Panc1 (cell line): Measurements from ENCODE around the gene MICALL1.

Experiments
- POLR2AphosphoS5 ChIP-seq: IDR thresholded peaks from 2 replicates; pipeline ENCODE4 v1.6.1; 2012; ENCODE audit warnings: mild to moderate bottlenecking, low read depth, low read length, moderate library complexity
- SIN3A ChIP-seq: IDR thresholded peaks from 2 replicates; pipeline ENCODE4 v1.6.1; 2012; ENCODE audit warnings: low read depth, mild to moderate bottlenecking, low read length, moderate library complexity, borderline replicate concordance; ENCODE audit not compliant: insufficient read depth
- TCF7L2 ChIP-seq: IDR thresholded peaks from 2 replicates; pipeline ENCODE4 v1.6.1; 2011; ENCODE audit warnings: mild to moderate bottlenecking, low read depth, low read length, inconsistent platforms
- TF ChIP-seq, protein P1 (sequence below): fragments of 450-650 bp; IDR thresholded peaks from 2 replicates; pipeline ENCODE4 v1.5.1; 2017; ENCODE audit warnings: mild to moderate bottlenecking
- TF ChIP-seq, protein P2 (sequence below), 2 experiments: IDR thresholded peaks; 2 replicates each; pipeline ENCODE4 v1.6.1; 2011 to 2012; ENCODE audit warnings: low read depth in 2 of 2, control low read depth in 1 of 2, low read length in 1 of 2, mild to moderate bottlenecking in 1 of 2, moderate library complexity in 1 of 2; ENCODE audit not compliant: insufficient read depth in 1 of 2

DNA sequence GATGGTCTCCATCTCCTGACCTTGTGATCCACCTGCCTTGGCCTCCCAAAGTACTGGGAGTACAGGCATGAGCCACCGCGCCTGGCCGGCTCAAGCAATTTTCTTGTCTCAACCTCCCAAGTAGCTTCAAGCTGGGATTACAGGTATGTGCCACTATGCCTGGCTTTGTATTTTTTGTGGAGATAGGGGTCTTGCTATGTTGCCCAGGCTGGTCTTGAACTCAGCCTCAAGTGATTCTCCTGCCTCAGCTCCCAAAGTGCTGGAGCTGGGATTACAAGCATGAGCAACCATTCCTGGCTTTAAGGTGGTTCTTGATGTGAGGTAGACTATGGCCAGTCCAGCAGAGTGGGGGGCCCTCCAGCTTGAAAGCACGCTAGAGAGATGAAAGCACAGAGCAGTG lies 55.0 kb downstream of the MICALL1 start:
- TF ChIP-seq, protein P1, sequence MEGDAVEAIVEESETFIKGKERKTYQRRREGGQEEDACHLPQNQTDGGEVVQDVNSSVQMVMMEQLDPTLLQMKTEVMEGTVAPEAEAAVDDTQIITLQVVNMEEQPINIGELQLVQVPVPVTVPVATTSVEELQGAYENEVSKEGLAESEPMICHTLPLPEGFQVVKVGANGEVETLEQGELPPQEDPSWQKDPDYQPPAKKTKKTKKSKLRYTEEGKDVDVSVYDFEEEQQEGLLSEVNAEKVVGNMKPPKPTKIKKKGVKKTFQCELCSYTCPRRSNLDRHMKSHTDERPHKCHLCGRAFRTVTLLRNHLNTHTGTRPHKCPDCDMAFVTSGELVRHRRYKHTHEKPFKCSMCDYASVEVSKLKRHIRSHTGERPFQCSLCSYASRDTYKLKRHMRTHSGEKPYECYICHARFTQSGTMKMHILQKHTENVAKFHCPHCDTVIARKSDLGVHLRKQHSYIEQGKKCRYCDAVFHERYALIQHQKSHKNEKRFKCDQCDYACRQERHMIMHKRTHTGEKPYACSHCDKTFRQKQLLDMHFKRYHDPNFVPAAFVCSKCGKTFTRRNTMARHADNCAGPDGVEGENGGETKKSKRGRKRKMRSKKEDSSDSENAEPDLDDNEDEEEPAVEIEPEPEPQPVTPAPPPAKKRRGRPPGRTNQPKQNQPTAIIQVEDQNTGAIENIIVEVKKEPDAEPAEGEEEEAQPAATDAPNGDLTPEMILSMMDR: no peak
- TF ChIP-seq, protein P2, sequence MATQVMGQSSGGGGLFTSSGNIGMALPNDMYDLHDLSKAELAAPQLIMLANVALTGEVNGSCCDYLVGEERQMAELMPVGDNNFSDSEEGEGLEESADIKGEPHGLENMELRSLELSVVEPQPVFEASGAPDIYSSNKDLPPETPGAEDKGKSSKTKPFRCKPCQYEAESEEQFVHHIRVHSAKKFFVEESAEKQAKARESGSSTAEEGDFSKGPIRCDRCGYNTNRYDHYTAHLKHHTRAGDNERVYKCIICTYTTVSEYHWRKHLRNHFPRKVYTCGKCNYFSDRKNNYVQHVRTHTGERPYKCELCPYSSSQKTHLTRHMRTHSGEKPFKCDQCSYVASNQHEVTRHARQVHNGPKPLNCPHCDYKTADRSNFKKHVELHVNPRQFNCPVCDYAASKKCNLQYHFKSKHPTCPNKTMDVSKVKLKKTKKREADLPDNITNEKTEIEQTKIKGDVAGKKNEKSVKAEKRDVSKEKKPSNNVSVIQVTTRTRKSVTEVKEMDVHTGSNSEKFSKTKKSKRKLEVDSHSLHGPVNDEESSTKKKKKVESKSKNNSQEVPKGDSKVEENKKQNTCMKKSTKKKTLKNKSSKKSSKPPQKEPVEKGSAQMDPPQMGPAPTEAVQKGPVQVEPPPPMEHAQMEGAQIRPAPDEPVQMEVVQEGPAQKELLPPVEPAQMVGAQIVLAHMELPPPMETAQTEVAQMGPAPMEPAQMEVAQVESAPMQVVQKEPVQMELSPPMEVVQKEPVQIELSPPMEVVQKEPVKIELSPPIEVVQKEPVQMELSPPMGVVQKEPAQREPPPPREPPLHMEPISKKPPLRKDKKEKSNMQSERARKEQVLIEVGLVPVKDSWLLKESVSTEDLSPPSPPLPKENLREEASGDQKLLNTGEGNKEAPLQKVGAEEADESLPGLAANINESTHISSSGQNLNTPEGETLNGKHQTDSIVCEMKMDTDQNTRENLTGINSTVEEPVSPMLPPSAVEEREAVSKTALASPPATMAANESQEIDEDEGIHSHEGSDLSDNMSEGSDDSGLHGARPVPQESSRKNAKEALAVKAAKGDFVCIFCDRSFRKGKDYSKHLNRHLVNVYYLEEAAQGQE (IDR thresholded peaks at IDR 0.05; ENCODE audit: insufficient read depth in 1 of 2, low read depth in 2 of 2, low read length in 1 of 2): no peak
- no peak for TF ChIP-seq SIN3A
- no peak for TF ChIP-seq POLR2AphosphoS5
- TF ChIP-seq TCF7L2: no peak
